Neural progenitor cell (in vitro differentiated cells): ENCODE measurements around the gene INPP4A.

Experiments used
- EZH2 ChIP-seq: fragments of 200-600 bp; sonication (generic); IDR thresholded peaks from 2 replicates; pipeline ENCODE4 v1.6.1; 2017; ENCODE audit warnings: antibody characterized with exemption, mild to moderate bottlenecking, moderate library complexity
- EZH2phosphoT487 ChIP-seq: fragments of 200-600 bp; sonication (generic); IDR thresholded peaks from 2 replicates; pipeline ENCODE4 v1.6.1; 2017; ENCODE audit warnings: antibody characterized with exemption
- TF ChIP-seq, protein P1 (sequence below): fragments of 200-600 bp; sonication (generic); IDR thresholded peaks from 2 replicates; pipeline ENCODE4 v1.5.1; 2017; ENCODE audit warnings: antibody characterized with exemption, mild to moderate bottlenecking

DNA sequence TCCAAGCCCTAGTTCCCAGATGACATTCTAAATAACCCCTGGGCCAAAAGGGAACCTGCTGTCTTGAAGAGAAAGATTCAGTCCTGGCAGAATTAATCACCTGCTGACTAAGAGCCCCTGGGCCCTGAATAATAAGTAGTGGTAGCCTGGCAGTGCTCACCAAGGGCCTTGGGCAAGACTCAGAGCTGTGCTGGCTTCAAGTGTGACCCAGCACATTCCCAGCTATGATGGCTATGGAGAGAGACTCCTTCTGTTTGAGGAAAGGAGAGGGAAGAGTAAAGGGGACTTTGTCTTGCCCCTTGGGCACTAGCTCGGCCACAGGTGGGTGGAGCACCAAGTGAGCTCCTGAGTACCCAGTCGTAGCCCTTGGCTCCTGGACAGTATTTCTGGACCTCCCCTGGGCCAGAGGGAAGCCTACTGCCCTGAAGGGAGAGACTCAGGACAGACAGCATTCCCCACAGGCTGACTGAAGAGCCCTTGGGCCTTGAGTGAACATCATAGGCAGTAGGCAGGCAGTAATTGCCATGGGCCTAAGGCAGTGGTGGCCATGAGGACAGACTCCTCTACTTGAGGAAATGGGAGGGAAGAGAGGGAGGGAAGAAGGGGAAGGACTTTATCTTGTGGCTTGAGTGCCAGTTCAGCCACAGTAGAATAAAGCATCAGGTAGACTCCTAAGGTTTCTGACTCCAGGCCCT lies 40.0 kb upstream of the INPP4A start:
- TF ChIP-seq, protein P1, sequence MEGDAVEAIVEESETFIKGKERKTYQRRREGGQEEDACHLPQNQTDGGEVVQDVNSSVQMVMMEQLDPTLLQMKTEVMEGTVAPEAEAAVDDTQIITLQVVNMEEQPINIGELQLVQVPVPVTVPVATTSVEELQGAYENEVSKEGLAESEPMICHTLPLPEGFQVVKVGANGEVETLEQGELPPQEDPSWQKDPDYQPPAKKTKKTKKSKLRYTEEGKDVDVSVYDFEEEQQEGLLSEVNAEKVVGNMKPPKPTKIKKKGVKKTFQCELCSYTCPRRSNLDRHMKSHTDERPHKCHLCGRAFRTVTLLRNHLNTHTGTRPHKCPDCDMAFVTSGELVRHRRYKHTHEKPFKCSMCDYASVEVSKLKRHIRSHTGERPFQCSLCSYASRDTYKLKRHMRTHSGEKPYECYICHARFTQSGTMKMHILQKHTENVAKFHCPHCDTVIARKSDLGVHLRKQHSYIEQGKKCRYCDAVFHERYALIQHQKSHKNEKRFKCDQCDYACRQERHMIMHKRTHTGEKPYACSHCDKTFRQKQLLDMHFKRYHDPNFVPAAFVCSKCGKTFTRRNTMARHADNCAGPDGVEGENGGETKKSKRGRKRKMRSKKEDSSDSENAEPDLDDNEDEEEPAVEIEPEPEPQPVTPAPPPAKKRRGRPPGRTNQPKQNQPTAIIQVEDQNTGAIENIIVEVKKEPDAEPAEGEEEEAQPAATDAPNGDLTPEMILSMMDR: no peak
- TF ChIP-seq EZH2 (no peak), EZH2phosphoT487 (no peak)
